Hypothalamus (tissue), 51 donors: Measurements from ENCODE around the gene CCM2.
A peak's percentile ranks its signal among the peaks of the same experiment; 100 is the strongest.
"Not testable (repeated sequence)": the region's sequence is repeated elsewhere in the genome, so short reads cannot be mapped to it uniquely, and the experiment has no call there.

Source experiments
- DNase-seq, 51 donors: peaks; one replicate each; lab custom pipeline; 2025; lab: John Stamatoyannopoulos, UW

CCM2 gene

GRCh38 chr7:45028138-45028919 is 28.3 kb downstream of the CCM2 start:
- no peak for DNase-seq

DNA sequence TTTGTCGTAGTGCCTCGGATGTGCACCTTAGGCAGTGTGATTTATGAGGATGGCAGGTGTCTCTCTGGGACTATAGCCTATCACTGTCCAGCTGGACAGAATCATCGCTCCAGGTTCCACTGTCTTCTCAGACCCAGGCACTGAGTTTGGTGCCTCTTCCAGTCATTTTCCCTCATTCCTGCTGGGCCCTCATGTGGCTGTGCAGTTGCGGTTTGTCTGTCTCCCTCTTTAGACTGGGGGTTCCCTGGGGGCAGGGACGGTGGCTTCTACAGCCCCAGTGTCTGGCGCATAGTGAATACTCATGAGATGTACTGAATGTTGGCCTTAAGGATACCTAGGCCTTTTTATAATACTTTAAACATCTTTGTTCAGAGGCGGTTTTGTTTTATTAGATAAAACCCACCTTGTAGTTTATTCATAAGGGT is 28.9 kb downstream of the CCM2 start:
- no peak for DNase-seq

GRCh38 chr7:45031829-45032228 is 31.8 kb downstream of the CCM2 start:
- peak in 1 of 51 donors; percentile 9 for DNase-seq

DNA sequence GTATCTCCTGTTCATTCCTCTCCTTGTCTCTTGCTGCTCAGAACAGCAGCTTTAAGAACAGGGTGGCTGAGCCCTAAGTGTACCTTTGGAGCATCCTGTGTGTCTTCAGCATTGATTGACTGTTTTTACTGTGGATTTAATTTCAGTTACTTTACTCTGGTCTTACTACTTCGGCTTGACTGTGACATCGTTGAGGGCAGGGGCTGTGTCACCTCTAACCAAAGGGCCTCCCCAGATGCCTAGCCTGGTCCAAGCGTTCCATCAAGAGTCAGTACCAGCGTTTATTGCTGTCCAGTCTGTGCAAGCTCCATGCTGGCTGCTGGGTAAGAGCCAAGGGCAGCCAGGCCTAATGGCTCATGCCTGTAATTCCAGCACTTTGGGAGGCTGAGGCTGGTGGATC is 32.4 kb downstream of the CCM2 start:
- no peak for DNase-seq

DNA sequence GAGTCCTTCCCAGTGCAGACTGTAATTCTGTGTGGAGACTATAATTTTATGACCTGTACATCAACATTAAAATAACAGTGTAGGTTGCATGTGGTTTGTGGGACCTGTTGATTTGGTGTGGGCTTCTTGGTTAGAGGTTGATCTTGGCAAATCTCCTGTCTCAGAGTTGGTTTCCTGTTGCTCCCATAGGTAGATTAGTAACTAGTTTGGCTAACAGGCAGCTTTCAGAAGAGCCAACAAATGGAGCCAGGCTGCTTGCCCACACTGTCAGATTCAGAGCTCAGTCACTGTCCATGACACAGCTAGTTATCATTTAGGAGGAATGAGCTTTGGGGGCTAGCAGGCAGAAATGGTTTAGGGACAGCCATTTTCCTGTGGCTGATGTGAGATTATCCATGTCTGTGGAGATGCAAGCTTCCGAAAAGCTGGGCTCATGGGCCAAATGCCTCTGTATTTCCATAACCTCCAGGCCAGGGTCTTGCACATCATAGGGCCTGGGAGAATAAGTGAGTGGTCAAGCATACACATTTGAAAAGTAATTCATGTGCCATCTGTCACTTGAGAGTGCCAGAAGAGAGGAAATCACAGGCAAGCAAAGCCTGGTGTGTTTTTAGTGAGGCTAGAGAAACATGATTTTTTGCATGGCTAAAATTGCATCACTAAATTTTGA is 33.4 kb downstream of the CCM2 start:
- DNase-seq = peak in 1 of 51 donors; percentile 12

- DNase-seq = peak in 5 of 51 donors; percentile 3 to 12 (median 6)
These were observed 33.9 kb downstream of the CCM2 start for GRCh38 chr7:45033931-45034290.

DNA sequence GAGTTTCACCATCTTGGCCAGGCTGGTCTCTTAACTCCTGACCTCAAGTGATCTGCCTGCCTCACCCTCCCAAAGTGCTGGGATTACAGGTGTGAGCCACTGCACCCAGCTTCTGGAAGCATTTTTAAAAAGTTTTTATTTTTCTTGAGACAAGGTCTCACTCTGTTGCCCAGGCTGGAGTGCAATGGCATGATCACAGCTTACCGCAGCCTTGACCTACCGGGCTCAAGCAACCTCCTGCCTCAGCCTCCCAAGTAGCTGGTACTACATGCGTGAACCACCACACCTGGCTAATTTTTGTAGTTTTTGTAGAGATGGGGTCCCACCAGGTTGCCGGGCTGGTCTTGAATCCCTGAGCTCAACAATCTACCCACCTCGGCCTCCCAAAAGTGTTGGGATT is 34.7 kb downstream of the CCM2 start:
- DNase-seq = not testable (repeated sequence)

- no peak for DNase-seq
These were observed 35.4 kb downstream of the CCM2 start for GRCh38 chr7:45035371-45035770.

- no peak for DNase-seq
These were observed 35.9 kb downstream of the CCM2 start for GRCh38 chr7:45035893-45036292.

DNA sequence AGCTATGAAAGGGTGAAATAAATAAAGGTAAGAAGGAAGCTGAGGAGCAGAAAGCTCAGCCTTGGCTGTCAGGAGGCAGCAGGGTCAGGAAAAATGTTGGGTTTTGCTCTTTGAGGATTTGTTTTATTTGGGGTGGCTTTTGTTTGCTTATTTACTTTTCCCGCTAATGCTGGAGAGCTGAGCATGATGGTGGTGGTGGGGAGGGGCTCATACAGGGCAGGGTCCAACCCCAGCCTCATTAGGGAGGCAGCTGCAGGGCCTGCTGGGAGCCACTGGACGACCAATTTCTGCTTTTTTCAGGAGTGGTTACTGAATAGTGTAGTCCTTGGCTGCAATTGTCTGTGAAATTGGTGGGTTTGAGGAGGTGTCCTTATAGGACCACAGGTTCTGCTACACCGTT is 36.3 kb downstream of the CCM2 start:
- DNase-seq = no peak

DNA sequence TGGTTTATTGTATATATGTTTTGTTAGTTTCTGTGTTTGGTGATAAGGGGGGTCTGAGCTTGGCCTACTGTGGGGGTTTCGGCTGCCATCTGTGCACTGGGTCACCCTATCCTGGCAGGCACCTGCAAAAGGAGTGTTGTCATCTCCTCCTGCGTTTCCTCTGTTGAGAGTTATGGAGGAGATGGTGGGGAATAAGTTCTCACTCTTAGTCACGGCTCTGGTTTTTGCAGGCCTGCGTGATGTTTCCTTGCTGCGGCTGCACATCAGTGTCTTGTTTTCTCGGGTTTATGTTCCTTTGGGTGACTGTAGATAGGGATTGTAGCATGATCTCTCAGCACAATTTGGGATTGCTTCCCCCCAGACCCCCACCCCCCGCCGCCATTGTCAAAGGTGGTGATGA is 36.8 kb downstream of the CCM2 start:
- no peak for DNase-seq

- DNase-seq = no peak
These were observed 37.9 kb downstream of the CCM2 start for GRCh38 chr7:45037876-45038275.

GRCh38 chr7:45039106-45039505 is 39.1 kb downstream of the CCM2 start:
- no peak for DNase-seq

- no peak for DNase-seq
These were observed 44.3 kb downstream of the CCM2 start for GRCh38 chr7:45044338-45044737.

DNA sequence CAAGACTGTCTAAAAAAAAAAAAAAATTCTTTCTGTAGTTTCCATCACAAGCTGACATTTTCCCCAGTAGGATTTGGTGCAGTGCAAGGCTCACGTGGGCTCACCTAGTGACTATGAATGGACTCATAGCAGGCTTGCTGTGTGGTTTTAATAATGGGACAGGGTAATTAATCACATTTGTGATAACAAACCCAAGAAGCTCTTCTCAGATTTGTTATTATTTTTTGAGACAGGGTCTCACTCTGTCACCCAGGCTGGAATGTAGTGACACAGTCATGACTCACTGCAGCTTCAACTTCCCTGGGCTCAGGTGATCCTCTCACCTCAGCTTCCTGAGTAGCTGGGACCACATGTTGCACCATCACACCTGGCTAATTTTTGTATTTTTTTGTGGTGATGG is 48.7 kb downstream of the CCM2 start:
- no peak for DNase-seq

DNA sequence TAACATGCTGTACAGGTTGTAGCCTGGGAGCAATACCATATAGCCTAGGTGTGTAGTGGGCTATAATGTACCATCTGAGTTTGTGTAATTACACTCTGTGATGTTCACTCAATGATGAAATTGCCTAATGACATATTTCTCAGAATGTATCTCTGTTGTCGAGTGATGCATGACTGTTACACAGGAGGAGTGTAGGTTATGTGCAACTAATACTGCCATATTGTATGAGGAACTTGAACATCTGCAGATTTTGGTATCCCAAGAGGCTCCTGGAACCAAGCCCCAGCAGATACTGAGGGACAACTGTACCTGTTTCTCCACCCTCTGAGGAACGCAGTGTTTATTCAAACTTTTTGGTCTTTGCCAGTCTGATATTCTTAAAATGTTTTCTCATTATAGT is 50.2 kb downstream of the CCM2 start:
- no peak for DNase-seq

DNA sequence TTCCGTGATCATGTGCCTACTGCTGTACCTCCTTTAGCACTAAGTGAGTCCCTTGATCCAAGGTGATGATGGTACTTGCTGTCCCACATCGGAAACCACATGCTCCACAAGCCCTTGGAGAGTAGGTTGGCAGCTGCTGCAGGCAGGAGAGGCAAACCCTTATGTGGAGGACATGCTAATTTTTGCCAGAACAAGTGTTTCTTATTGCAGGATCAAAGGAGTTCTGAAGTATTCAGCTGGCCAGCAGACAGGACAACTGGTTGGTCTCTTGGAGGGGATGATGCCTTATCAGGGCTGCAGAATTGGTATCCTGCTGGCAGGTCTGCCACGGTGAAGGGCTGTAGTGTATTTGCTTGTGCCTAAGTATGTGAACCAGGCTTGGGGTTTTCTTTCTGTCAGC is 52.0 kb downstream of the CCM2 start:
- no peak for DNase-seq

GRCh38 chr7:45053401-45053800 is 53.4 kb downstream of the CCM2 start:
- no peak for DNase-seq

DNA sequence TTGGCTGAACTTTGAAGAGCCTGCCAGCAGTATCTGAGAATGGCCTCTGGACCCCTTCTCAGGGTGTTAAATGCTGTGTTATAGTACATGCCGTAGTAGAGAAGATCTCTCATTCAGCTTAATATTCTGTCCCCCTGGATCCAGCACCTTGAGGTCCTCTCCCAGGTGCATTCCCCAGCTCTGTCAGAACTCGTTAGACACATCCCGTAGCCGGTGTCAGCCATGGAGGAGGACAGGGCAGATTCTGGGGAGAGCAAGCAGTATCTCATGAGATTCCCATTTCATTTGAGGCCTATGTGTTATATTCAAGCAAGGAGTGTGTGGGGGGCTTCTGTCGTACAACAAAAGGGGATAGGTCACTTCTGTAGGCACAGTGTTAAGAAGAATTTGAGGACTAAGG is 53.9 kb downstream of the CCM2 start:
- no peak for DNase-seq

- DNase-seq = no peak
These were observed 54.4 kb downstream of the CCM2 start for GRCh38 chr7:45054442-45054841.

- no peak for DNase-seq
These were observed 55.0 kb downstream of the CCM2 start for GRCh38 chr7:45055016-45055415.

DNA sequence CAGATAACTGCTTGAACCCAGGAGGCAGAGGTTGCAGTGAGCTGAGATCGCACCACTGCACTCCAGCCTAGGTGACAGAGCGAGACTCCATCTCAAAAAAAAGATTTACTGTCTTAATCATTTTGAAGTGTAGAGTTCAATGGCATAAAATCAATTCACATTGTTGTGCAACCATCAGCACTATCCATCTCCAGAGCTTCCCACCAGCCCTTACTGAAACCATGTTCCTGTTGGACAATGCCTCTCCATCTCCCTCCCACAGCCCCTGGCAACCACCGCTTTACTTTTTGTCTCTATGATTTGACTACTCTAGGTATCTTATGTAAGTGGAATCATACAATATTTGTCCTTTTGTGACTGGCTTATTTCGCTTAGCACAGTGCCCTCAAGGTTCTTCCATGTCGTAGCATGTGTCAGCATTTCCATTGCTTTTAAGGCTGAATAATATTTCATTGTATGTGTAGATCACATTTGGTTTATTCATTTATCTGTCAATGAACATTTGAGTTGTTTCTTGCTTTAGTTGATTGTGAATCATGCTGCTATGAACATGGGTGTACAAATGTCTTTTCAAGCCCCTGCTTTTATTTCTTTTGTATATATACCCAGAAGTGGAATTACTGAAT is 55.7 kb downstream of the CCM2 start:
- DNase-seq = no peak
